Activated effector memory CD4-positive, alpha-beta T cell treated with anti-CD3 and anti-CD28 coated beads, Interleukin-2, amount 50 U/mL, for 16 hours (primary cell): ENCODE measurements around the gene TAF12.
"Not testable (repeated sequence)": the region's sequence is repeated elsewhere in the genome, so short reads cannot be mapped to it uniquely, and the experiment has no call there.

ENCODE experiments used
- DNase-seq: peaks from one replicate; pipeline ENCODE4 v3.0.0-alpha.2; 2020

TAF12 gene

GRCh38 chr1:28642847-28643635 is at the start of gene TAF12:
Gene TAF12, minus strand, starts transcription at chr1:28643067. Its CDS starts 20,986 bp downstream, at chr1:28622081.
- DNase-seq = peak; percentile 97

GRCh38 chr1:28691627-28692026 is 48.8 kb upstream of the TAF12 start:
- not testable (repeated sequence) for DNase-seq

GRCh38 chr1:28684937-28685336 is 42.1 kb upstream of the TAF12 start:
- DNase-seq = no peak

- DNase-seq = no peak
Observed at GRCh38 chr1:28682840-28683239, 40.0 kb upstream of the TAF12 start.

- no peak for DNase-seq
Observed at GRCh38 chr1:28680151-28680550, 37.3 kb upstream of the TAF12 start.

- no peak for DNase-seq
Observed at GRCh38 chr1:28675924-28676257, 33.0 kb upstream of the TAF12 start.

GRCh38 chr1:28672971-28673370 is 30.1 kb upstream of the TAF12 start:
- DNase-seq = not testable (repeated sequence)

- no peak for DNase-seq
Observed at GRCh38 chr1:28671254-28671780, 28.4 kb upstream of the TAF12 start.

GRCh38 chr1:28668956-28669723 is 26.3 kb upstream of the TAF12 start:
- peak; percentile 79 for DNase-seq

GRCh38 chr1:28668191-28668955 is 25.5 kb upstream of the TAF12 start, which contains the start of gene GMEB1:
Gene GMEB1, plus strand, starts transcription at chr1:28668784. Its CDS starts 14,829 bp downstream, at chr1:28683613.
- DNase-seq = peak; percentile 95

GRCh38 chr1:28666806-28667205 is 23.9 kb upstream of the TAF12 start:
- DNase-seq = no peak

- no peak for DNase-seq
Observed at GRCh38 chr1:28663871-28664470, 21.1 kb upstream of the TAF12 start.

- no peak for DNase-seq
Observed at GRCh38 chr1:28656335-28656734, 13.5 kb upstream of the TAF12 start.

GRCh38 chr1:28655448-28656311 is 12.8 kb upstream of the TAF12 start:
- DNase-seq = not testable (repeated sequence)

- not testable (repeated sequence) for DNase-seq
Observed at GRCh38 chr1:28653870-28654269, 11.0 kb upstream of the TAF12 start.

GRCh38 chr1:28653063-28653462 is 10.2 kb upstream of the TAF12 start:
- DNase-seq = not testable (repeated sequence)

GRCh38 chr1:28648474-28649198 is 5.8 kb upstream of the TAF12 start, which contains the start of gene RNU11:
Gene RNU11, plus strand, starts transcription at chr1:28648600.
- DNase-seq = peak; percentile 93

- DNase-seq = peak; percentile 95
Observed at GRCh38 chr1:28648008-28648473, 5.2 kb upstream of the TAF12 start.

- DNase-seq = no peak
Observed at GRCh38 chr1:28646040-28646439, 3.2 kb upstream of the TAF12 start.

- DNase-seq = not testable (repeated sequence)
Observed at GRCh38 chr1:28645406-28645805, 2.5 kb upstream of the TAF12 start.

GRCh38 chr1:28644494-28644893 is 1.6 kb upstream of the TAF12 start:
- DNase-seq = no peak
